ENCODE data around the gene EMC6.

Gene EMC6

GRCh38 chr17:3656353-3656752, 12.3 kb upstream of the EMC6 start:
- DNase-seq (ENCODE audit: low read depth in 2 of 2): no peak

GRCh38 chr17:3656755-3657587, 11.6 kb upstream of the EMC6 start:
- DNase-seq (ENCODE audit: low read depth in 2 of 2): no peak

DNA sequence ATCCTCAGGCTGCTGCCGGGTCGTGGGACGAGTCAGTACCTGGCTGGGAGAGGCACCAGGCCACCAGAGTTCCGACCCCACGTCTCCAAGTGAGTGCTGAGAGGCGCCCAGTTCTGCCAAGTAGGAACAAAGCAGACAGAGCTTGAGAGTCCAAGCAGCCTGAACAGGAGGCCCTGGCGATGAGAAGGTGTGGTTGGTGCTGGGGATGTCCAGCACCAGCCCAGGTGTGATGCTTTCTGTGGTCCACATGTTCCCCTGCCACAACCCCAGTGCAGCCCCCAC, 11.1 kb upstream of the EMC6 start:
- no peak for DNase-seq (ENCODE audit: low read depth in 2 of 2)

GRCh38 chr17:3657874-3658783, 10.5 kb upstream of the EMC6 start:
- no peak for DNase-seq (ENCODE audit: low read depth in 2 of 2)

DNA sequence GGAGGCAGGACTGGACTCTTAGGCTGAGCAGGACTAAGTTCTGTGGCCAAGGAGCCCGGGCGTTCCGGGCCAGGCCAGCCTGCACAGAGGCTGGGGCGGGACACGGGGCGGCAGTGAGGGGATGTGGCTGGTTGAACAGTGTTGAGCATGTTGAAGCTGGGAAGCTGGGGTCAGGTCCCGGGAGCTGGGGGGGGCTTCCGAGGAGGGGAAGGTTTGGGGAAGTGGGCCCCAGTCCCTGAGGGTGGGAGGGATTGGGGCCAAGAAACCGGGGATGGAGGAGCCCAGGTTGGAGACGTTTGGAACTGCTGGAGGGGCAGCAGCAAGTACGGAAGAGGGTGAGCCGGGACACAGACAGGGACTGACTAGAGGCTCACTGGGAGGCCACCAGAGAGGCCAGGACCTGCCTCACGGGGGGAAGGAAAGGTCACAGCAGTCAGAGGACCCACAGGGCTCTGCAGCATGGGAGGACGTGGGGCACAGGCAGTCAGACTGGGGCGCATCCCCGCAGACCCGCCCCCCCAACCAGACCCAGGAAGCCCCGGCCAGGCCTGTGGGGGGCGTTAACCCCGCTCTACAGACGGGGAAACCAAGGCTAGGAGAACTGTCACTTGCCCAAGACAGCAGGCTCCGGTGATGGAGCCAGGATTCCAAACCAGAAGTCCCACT, 9.7 kb upstream of the EMC6 start:
- no peak for DNase-seq (ENCODE audit: low read depth in 2 of 2)

DNA sequence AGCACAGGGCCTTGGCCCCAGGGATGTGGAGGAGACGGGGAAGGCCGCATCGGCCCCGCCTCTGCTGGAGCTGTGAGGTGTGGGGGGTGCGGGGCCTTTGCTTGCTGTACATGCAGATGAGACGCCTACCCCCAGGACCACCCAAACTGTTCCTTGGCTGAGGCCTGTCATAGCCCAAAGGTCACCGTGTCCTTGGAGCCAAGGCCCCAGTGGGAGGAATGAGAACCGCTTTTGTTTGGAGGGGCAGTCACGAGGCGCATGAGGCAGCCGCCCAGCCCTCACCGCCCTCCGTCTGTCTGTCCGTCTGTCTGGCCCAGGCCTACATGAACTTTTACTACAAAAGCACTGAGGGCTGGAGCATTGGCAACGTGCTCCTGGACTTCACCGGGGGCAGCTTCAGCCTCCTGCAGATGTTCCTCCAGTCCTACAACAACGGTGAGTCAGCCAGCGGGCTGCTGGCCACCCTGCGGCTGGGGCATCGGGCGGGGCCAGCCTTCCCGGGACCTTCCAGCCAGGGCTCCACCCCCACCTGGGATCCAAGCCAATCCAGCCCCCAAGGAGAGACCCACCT, 9.0 kb upstream of the EMC6 start:
- DNase-seq (ENCODE audit: low read depth in 2 of 2): no peak

GRCh38 chr17:3660311-3660891, 8.2 kb upstream of the EMC6 start:
- no peak for DNase-seq (ENCODE audit: low read depth in 2 of 2)

GRCh38 chr17:3663102-3664011, 5.3 kb upstream of the EMC6 start:
- DNase-seq (ENCODE audit: low read depth in 2 of 2): no peak

DNA sequence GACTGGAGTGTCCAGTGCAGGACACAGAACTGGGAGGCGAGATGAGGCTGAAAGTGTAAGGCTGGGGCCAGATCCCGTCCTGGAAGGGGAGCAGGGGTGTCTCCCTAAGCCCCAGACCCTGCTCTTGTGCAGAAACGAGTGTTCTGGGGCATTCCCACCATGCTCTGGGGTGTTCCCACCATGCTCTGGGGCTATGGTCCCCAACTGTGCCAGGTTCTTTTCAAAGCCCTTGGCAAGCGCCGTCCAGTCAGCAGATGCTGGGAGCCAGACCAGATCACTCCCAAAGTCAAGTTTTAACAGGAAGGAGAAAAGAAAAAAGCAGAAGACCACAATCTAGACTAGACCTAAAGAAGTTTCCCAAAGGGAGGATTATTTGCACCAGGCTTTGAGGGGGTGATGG, 2.8 kb upstream of the EMC6 start:
- no peak for DNase-seq (ENCODE audit: low read depth in 2 of 2)

DNA sequence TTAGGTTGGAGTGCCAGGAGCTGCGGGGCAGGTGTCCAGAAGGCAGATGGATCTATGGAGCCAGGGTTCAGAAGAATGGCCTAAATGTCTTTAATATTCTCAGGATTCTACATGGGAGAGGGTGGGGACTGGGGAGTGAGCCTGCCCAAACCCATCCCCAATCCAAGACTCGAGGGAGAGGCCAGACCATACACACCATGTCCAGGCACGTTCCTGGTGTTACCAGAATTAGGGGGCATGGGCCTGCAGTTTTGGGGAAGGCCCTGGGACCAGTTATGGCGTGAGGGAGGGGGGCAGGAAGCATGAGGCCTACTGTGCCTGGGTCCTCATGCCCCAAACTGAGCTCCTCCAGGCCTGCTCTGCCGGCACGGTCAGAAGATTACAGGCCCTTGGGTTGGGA, 2.1 kb upstream of the EMC6 start:
- no peak for DNase-seq (ENCODE audit: low read depth in 2 of 2)

DNA sequence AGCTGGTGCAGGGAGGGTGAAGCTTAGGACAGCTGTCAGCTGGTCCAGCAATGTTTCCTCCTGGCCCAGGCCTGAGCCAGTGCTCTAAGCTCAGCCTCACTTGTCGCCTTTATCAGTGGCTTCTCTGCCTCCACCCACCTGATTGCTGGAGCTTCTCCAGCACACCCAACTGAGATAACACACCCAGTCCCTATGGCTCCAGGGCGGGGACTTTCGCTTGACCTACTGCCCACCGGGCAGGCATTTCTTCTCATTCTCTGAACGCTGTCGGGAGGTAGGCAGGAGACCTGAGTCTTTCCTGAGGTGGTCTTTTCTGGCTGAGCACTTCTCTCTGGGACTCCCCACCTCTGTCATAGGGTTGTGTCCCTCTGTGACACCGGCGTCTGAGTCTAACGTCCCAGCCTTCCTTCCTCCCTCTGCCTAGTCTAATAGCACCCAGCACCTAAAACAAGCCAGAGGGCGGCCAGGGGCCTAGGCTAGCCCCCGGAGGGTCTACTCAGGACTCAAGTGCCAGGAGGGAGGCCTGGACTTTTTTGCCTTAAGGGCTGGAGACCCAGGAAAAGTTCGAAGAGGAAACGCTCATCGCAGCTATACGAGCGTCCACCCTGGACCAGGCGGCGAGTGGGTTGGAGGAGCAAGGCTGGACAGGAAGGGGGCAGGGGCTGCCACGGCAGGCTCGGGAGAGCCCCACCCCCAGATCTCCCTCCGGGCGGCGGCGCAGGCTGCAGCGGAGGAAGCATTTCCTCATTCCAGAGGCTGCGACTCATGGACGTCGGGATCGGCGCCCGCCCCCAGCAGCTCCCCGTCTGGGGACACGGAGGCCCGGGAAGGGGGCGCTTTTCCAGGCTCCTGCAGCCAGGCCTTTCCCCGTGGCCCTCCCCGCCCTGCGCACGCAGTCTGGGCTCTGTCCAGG, 990 bp upstream of the EMC6 start:
- no peak for DNase-seq (ENCODE audit: low read depth in 2 of 2)

DNA sequence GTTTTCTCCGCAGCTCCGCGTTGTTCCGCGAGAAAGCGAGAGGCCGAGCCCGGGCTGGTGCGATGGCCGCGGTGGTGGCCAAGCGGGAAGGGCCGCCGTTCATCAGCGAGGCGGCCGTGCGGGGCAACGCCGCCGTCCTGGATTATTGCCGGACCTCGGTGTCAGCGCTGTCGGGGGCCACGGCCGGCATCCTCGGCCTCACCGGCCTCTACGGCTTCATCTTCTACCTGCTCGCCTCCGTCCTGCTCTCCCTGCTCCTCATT, 404 bp downstream of the EMC6 start:
- no peak for DNase-seq (ENCODE audit: low read depth in 2 of 2)

- no peak for DNase-seq (ENCODE audit: low read depth in 2 of 2)
Measured at GRCh38 chr17:3669548-3669947, 936 bp downstream of the EMC6 start.

- no peak for DNase-seq (ENCODE audit: low read depth in 2 of 2)
Measured at GRCh38 chr17:3672571-3672970, 4.0 kb downstream of the EMC6 start.

DNA sequence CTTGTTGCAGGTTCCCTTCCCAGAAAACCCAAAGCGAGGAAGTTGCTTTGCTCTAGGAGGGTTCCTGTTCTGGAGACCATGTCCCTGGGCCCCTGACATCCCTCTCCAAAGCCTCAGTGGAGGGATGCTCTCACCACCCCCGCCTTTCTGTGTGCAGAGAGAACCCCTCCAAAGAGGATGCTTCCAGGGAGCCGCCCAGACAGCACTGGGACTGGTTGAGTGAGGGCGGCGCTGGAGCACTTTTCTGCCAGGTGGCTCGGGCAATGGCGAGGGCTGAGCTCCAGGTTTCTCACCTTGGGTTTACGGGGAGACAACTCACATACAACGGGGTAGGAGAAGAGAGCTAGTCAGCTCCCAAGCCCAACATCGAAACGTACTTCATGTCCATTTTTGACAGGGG, 7.3 kb downstream of the EMC6 start:
- DNase-seq (ENCODE audit: low read depth in 2 of 2): no peak

- DNase-seq (ENCODE audit: low read depth in 2 of 2): no peak
Measured at GRCh38 chr17:3678095-3678820, 9.6 kb downstream of the EMC6 start.

GRCh38 chr17:3678821-3679530, 10.4 kb downstream of the EMC6 start:
- no peak for DNase-seq (ENCODE audit: low read depth in 2 of 2)

GRCh38 chr17:3679531-3680126, 11.0 kb downstream of the EMC6 start:
- no peak for DNase-seq (ENCODE audit: low read depth in 2 of 2)

Measured in stimulated activated CD4-positive, alpha-beta T cell treated with anti-CD3 and anti-CD28 coated beads, Interleukin-4, amount 100 ng/mL, for 48 hours (primary cell).